ENCODE measurements around the gene IMP4. TPM values are rescaled to one million over a fixed set of nuclear protein-coding genes. Genes with fewer than 3 reads are reported as not detected.
A peak's percentile ranks its signal among the peaks of the same experiment; 100 is the strongest.
"Not testable (repeated sequence)": the region's sequence is repeated elsewhere in the genome, so short reads cannot be mapped to it uniquely, and the experiment has no call there.

Gene IMP4
- total and polyA plus RNA-seq, 2 experiments from 2014 or later, result 52.4 to 56.4 TPM

GRCh38 chr2:130327703-130328527 is 14.8 kb upstream of the IMP4 start:
- H3K9me3 ChIP-seq (ENCODE audit: low read depth), result no peaks in the 10 kb centered on the region
- DNase-seq (ENCODE audit: low spot score), result peak; percentile 85
- peak; percentile 52 for TF ChIP-seq CTCF (IDR thresholded peaks at IDR 0.05; ENCODE audit: poor library complexity)
- no peak for TF ChIP-seq EZH2 (IDR thresholded peaks at IDR 0.05; ENCODE audit: borderline replicate concordance)
- no peak for TF ChIP-seq EZH2phosphoT487 (IDR thresholded peaks at IDR 0.05; ENCODE audit: low read depth, severe bottlenecking, unreplicated experiment)
- no peaks in the 10 kb centered on the region for H4K20me1 ChIP-seq (ENCODE audit: insufficient read depth, poor library complexity, severe bottlenecking)
- 29% methylated on average over 43 of the region's 43 CpGs for WGBS (ENCODE audit: low lambda C conversion rate, missing lambda C conversion rate)
- H3K4me2 ChIP-seq, result peak overlapping the region; percentile 91
- peak overlapping the region; percentile 88 for H3K27ac ChIP-seq
- H3K9me2 ChIP-seq (replicated peaks; ENCODE audit: insufficient read depth), result no peaks in the 10 kb centered on the region
- H3K79me2 ChIP-seq, result no peaks in the 10 kb centered on the region
- H2AFZ ChIP-seq, result peak overlapping the region; percentile 78
- H3K36me3 ChIP-seq (replicated peaks; ENCODE audit: insufficient read depth, low read depth), result no peaks in the 10 kb centered on the region
- H3K27me3 ChIP-seq, result peaks cover 22% of the 10 kb centered on the region
- peak overlapping the region; percentile 33 for H3K4me3 ChIP-seq
- peaks cover 18% of the 10 kb centered on the region for H3K4me1 ChIP-seq (ENCODE audit: insufficient read depth)

- H3K4me1 ChIP-seq (ENCODE audit: insufficient read depth), result peaks cover 18% of the 10 kb centered on the region
- DNase-seq (ENCODE audit: low spot score), result no peak
- H2AFZ ChIP-seq, result peak overlapping the region; percentile 78
- H3K36me3 ChIP-seq (replicated peaks; ENCODE audit: insufficient read depth, low read depth), result no peaks in the 10 kb centered on the region
- no peaks in the 10 kb centered on the region for H3K9me3 ChIP-seq (ENCODE audit: low read depth)
- H3K4me2 ChIP-seq, result peak overlapping the region; percentile 91
- peak overlapping the region; percentile 88 for H3K27ac ChIP-seq
- 35% methylated on average over 2 of the region's 2 CpGs for WGBS (ENCODE audit: low lambda C conversion rate, missing lambda C conversion rate)
- TF ChIP-seq CTCF (IDR thresholded peaks at IDR 0.05; ENCODE audit: poor library complexity), result no peak
- no peak for TF ChIP-seq EZH2phosphoT487 (IDR thresholded peaks at IDR 0.05; ENCODE audit: low read depth, severe bottlenecking, unreplicated experiment)
- no peak for TF ChIP-seq EZH2 (IDR thresholded peaks at IDR 0.05; ENCODE audit: borderline replicate concordance)
- no peak overlapping the region for H3K4me3 ChIP-seq
- H3K79me2 ChIP-seq, result no peaks in the 10 kb centered on the region
- H4K20me1 ChIP-seq (ENCODE audit: insufficient read depth, poor library complexity, severe bottlenecking), result no peaks in the 10 kb centered on the region
- peaks cover 22% of the 10 kb centered on the region for H3K27me3 ChIP-seq
- no peaks in the 10 kb centered on the region for H3K9me2 ChIP-seq (replicated peaks; ENCODE audit: insufficient read depth)
Measured at GRCh38 chr2:130328710-130329109, 14.0 kb upstream of the IMP4 start.

- Histone ChIP-seq H2AFZ (no peak overlapping the region), H3K27me3 (peaks cover 12% of the 10 kb centered on the region), H3K79me2 (no peaks in the 10 kb centered on the region), H3K4me1 (ENCODE audit: insufficient read depth) (peaks cover 15% of the 10 kb centered on the region), H4K20me1 (ENCODE audit: insufficient read depth, poor library complexity, severe bottlenecking) (no peaks in the 10 kb centered on the region), H3K4me3 (no peak overlapping the region), H3K36me3 (replicated peaks; ENCODE audit: insufficient read depth, low read depth) (no peaks in the 10 kb centered on the region), H3K27ac (no peak overlapping the region), H3K9me2 (replicated peaks; ENCODE audit: insufficient read depth) (no peaks in the 10 kb centered on the region), H3K4me2 (peak overlapping the region; percentile 70), H3K9me3 (ENCODE audit: low read depth) (no peaks in the 10 kb centered on the region)
- peak; percentile 89 for DNase-seq (ENCODE audit: low spot score)
- 26% methylated on average over 29 of the region's 29 CpGs for WGBS (ENCODE audit: low lambda C conversion rate, missing lambda C conversion rate)
- TF ChIP-seq CTCF (IDR thresholded peaks at IDR 0.05; ENCODE audit: poor library complexity) (peak; percentile 99), EZH2phosphoT487 (IDR thresholded peaks at IDR 0.05; ENCODE audit: low read depth, severe bottlenecking, unreplicated experiment) (no peak), EZH2 (IDR thresholded peaks at IDR 0.05; ENCODE audit: borderline replicate concordance) (no peak)
Measured at GRCh38 chr2:130332271-130333073, 10.2 kb upstream of the IMP4 start.

GRCh38 chr2:130333253-130333652 is 9.4 kb upstream of the IMP4 start:
- peaks cover 12% of the 10 kb centered on the region for H3K27me3 ChIP-seq
- DNase-seq (ENCODE audit: low spot score); H4K20me1 ChIP-seq (ENCODE audit: insufficient read depth, poor library complexity, severe bottlenecking); H3K79me2 ChIP-seq; H3K36me3 ChIP-seq (replicated peaks; ENCODE audit: insufficient read depth, low read depth); H2AFZ ChIP-seq; H3K9me2 ChIP-seq (replicated peaks; ENCODE audit: insufficient read depth); H3K4me2 ChIP-seq; H3K9me3 ChIP-seq (ENCODE audit: low read depth); H3K27ac ChIP-seq; H3K4me3 ChIP-seq: not testable (repeated sequence)
- WGBS (ENCODE audit: low lambda C conversion rate, missing lambda C conversion rate), result 92% methylated on average over 8 of the region's 8 CpGs
- H3K4me1 ChIP-seq (ENCODE audit: insufficient read depth), result peaks cover 15% of the 10 kb centered on the region

Measured in hepatocyte (in vitro differentiated cells).